Osteocyte (in vitro differentiated cells): ENCODE data around the gene B3GNT4. TPM values are rescaled to one million over a fixed set of nuclear protein-coding genes. Genes with fewer than 3 reads are reported as not detected.

Source experiments
- DNase-seq: peaks from one replicate; pipeline ENCODE4 v3.0.0; 2021; ENCODE audit warnings: mixed read lengths; ENCODE audit not compliant: unreplicated experiment; ENCODE audit errors: extremely low spot score
- H3K27ac Mint-ChIP-seq: one replicate; pipeline ENCODE4 v1.8.0; 2021; ENCODE audit warnings: mild to moderate bottlenecking, mixed read lengths; ENCODE audit not compliant: unreplicated experiment
- H3K27me3 Mint-ChIP-seq: one replicate; pipeline ENCODE4 v1.8.0; 2021; ENCODE audit warnings: mixed read lengths; ENCODE audit not compliant: unreplicated experiment
- H3K36me3 Mint-ChIP-seq: one replicate; pipeline ENCODE4 v1.8.0; 2021; ENCODE audit warnings: mixed read lengths; ENCODE audit not compliant: unreplicated experiment
- H3K4me1 Mint-ChIP-seq: one replicate; pipeline ENCODE4 v1.8.0; 2021; ENCODE audit warnings: mixed read lengths; ENCODE audit not compliant: unreplicated experiment
- H3K4me3 Mint-ChIP-seq: one replicate; pipeline ENCODE4 v1.8.0; 2021; ENCODE audit warnings: mild to moderate bottlenecking, moderate library complexity, mixed read lengths; ENCODE audit not compliant: unreplicated experiment
- H3K9me3 Mint-ChIP-seq: one replicate; pipeline ENCODE4 v1.8.0; 2021; ENCODE audit warnings: mixed read lengths; ENCODE audit not compliant: unreplicated experiment
- CTCF ChIP-seq: fragments of 200-600 bp; sonication (generic); IDR thresholded peaks from 2 replicates; pipeline ENCODE4 v1.5.0; 2021; ENCODE audit warnings: antibody characterized with exemption, mild to moderate bottlenecking, moderate library complexity
- total RNA-seq: library from RNA; stranded (reverse); gene quantifications from 2 replicates; pipeline ENCODE4 v1.2.1, GENCODE V29; 2021

The B3GNT4 gene
- total RNA-seq, 1 donor from 2014 or later: 0.64 TPM

- H3K36me3 Mint-ChIP-seq: peaks cover 39% of the 10 kb centered on the region
- no peak overlapping the region for H3K4me3 Mint-ChIP-seq
- TF ChIP-seq CTCF: no peak
- no peaks in the 10 kb centered on the region for H3K9me3 Mint-ChIP-seq
- no peaks in the 10 kb centered on the region for H3K27me3 Mint-ChIP-seq
- no peaks in the 10 kb centered on the region for H3K4me1 Mint-ChIP-seq
- H3K27ac Mint-ChIP-seq: no peak overlapping the region
- DNase-seq: no peak
Observed at GRCh38 chr12:122235741-122236140, 32.2 kb downstream of the B3GNT4 start.

DNA sequence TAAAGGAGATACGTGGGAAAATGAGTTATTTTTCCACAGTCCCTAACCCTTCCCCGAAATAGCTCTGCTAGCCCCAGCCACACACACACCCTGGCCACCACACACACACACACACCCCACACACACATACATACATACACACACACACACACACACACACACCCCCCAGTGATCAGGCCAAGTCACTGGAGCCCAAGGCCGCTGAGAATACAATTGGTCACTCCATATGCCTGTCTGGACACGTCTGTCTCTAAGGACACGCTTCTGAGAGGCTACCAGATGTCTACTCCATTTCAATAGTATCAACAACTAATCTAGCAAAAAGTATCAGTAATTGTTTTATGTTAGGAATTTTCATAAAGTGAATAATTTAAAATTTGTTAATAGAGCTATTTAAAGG, 35.4 kb downstream of the B3GNT4 start:
- Mint-ChIP-seq H3K4me3 (no peak overlapping the region), H3K27me3 (no peaks in the 10 kb centered on the region), H3K4me1 (no peaks in the 10 kb centered on the region), H3K36me3 (peaks cover 35% of the 10 kb centered on the region), H3K27ac (no peak overlapping the region), H3K9me3 (no peaks in the 10 kb centered on the region)
- DNase-seq: no peak
- TF ChIP-seq CTCF: no peak

GRCh38 chr12:122243965-122244364, 40.5 kb downstream of the B3GNT4 start:
- Mint-ChIP-seq H3K36me3 (peaks cover 39% of the 10 kb centered on the region), H3K27ac (no peak overlapping the region), H3K4me1 (no peaks in the 10 kb centered on the region)

GRCh38 chr12:122244565-122245371, 41.3 kb downstream of the B3GNT4 start:
- Mint-ChIP-seq H3K4me1 (no peaks in the 10 kb centered on the region), H3K27ac (no peak overlapping the region), H3K27me3 (no peaks in the 10 kb centered on the region), H3K4me3 (no peak overlapping the region), H3K9me3 (no peaks in the 10 kb centered on the region), H3K36me3 (peaks cover 45% of the 10 kb centered on the region)
- TF ChIP-seq CTCF: no peak
- DNase-seq: no peak

More at GRCh38 chr12:122243965-122244364, 40.5 kb downstream of the B3GNT4 start:
- TF ChIP-seq CTCF: no peak
- DNase-seq: no peak
- Mint-ChIP-seq H3K4me3 (no peak overlapping the region), H3K9me3 (no peaks in the 10 kb centered on the region), H3K27me3 (no peaks in the 10 kb centered on the region)

- Mint-ChIP-seq H3K4me3 (no peak overlapping the region), H3K27me3 (no peaks in the 10 kb centered on the region), H3K27ac (no peak overlapping the region), H3K4me1 (no peaks in the 10 kb centered on the region), H3K9me3 (no peaks in the 10 kb centered on the region), H3K36me3 (peaks cover 40% of the 10 kb centered on the region)
- TF ChIP-seq CTCF: no peak
- no peak for DNase-seq
Observed at GRCh38 chr12:122245553-122245952, 42.0 kb downstream of the B3GNT4 start.
